ENCODE results near the gene MEF2A. TPM values are rescaled to one million over a fixed set of nuclear protein-coding genes. Genes with fewer than 3 reads are reported as not detected.

Gene MEF2A
- total RNA-seq, 2 donors from 2014 or later = 20.1 to 36.8 TPM

- no peak for TF ChIP-seq CTCF (IDR thresholded peaks at IDR 0.05)
- no peaks in the 10 kb centered on the region for H3K4me1 ChIP-seq
- intact Hi-C loops (cut with DNase I) = no loop called here
- H3K27ac ChIP-seq = no peak overlapping the region
- H3K27me3 ChIP-seq = no peaks in the 10 kb centered on the region
- H3K4me3 ChIP-seq = no peak overlapping the region
- no peak overlapping the region for H3K9ac ChIP-seq (ENCODE audit: low read depth in 2 of 2, low read length in 2 of 2)
- no peaks in the 10 kb centered on the region for H3K36me3 ChIP-seq
- no peak for DNase-seq
- H3K9me3 ChIP-seq = no peaks in the 10 kb centered on the region
Measured at GRCh38 chr15:99669250-99669649, 103.5 kb downstream of the MEF2A start.

GRCh38 chr15:99671926-99672635, 106.3 kb downstream of the MEF2A start:
- Histone ChIP-seq H3K4me1 (no peaks in the 10 kb centered on the region), H3K36me3 (no peaks in the 10 kb centered on the region), H3K4me3 (no peak overlapping the region), H3K27ac (no peak overlapping the region), H3K9me3 (no peaks in the 10 kb centered on the region), H3K9ac (ENCODE audit: low read depth in 2 of 2, low read length in 2 of 2) (no peak overlapping the region), H3K27me3 (no peaks in the 10 kb centered on the region)
- no peak for DNase-seq
- TF ChIP-seq CTCF (IDR thresholded peaks at IDR 0.05) = no peak
- intact Hi-C loops (cut with DNase I) = no loop called here

GRCh38 chr15:99673111-99673510, 107.3 kb downstream of the MEF2A start:
- no peaks in the 10 kb centered on the region for H3K4me1 ChIP-seq
- no peak overlapping the region for H3K4me3 ChIP-seq
- DNase-seq = no peak
- no peak overlapping the region for H3K27ac ChIP-seq
- no peak overlapping the region for H3K9ac ChIP-seq (ENCODE audit: low read depth in 2 of 2, low read length in 2 of 2)
- H3K27me3 ChIP-seq = no peaks in the 10 kb centered on the region
- no peak for TF ChIP-seq CTCF (IDR thresholded peaks at IDR 0.05)
- H3K9me3 ChIP-seq = no peaks in the 10 kb centered on the region
- no peaks in the 10 kb centered on the region for H3K36me3 ChIP-seq
- intact Hi-C loops (cut with DNase I) = no loop called here

GRCh38 chr15:99674279-99674678, 108.5 kb downstream of the MEF2A start:
- no peak overlapping the region for H3K4me3 ChIP-seq
- H3K36me3 ChIP-seq = no peaks in the 10 kb centered on the region
- intact Hi-C loops (cut with DNase I) = no loop called here
- H3K4me1 ChIP-seq = no peaks in the 10 kb centered on the region
- no peak overlapping the region for H3K9ac ChIP-seq (ENCODE audit: low read depth in 2 of 2, low read length in 2 of 2)
- no peaks in the 10 kb centered on the region for H3K27me3 ChIP-seq
- no peak for TF ChIP-seq CTCF (IDR thresholded peaks at IDR 0.05)
- no peak overlapping the region for H3K27ac ChIP-seq
- H3K9me3 ChIP-seq = no peaks in the 10 kb centered on the region
- no peak for DNase-seq

GRCh38 chr15:99677540-99678134, 111.9 kb downstream of the MEF2A start:
- no peak overlapping the region for H3K27ac ChIP-seq
- no peaks in the 10 kb centered on the region for H3K36me3 ChIP-seq
- H3K4me3 ChIP-seq = no peak overlapping the region
- no peaks in the 10 kb centered on the region for H3K9me3 ChIP-seq
- intact Hi-C loops (cut with DNase I) = no loop called here
- no peak for DNase-seq
- no peaks in the 10 kb centered on the region for H3K27me3 ChIP-seq
- TF ChIP-seq CTCF (IDR thresholded peaks at IDR 0.05) = no peak
- no peak overlapping the region for H3K9ac ChIP-seq (ENCODE audit: low read depth in 2 of 2, low read length in 2 of 2)
- H3K4me1 ChIP-seq = no peaks in the 10 kb centered on the region

Data from colonic mucosa (tissue), 4 donors.